CD4-positive, CD25-positive, alpha-beta regulatory T cell (primary cell): ENCODE data around the gene KCTD18. TPM values are rescaled to one million over a fixed set of nuclear protein-coding genes. Genes with fewer than 3 reads are reported as not detected.
A peak's percentile ranks its signal among the peaks of the same experiment; 100 is the strongest.

Experiments used
- ATAC-seq, 2 donors: fragments of 150-1000 bp; cut with Tn5 transposase; one replicate each; pipeline ENCODE4 v1.10.0; 2021; ENCODE audit warnings: low read depth in 2 of 2, moderate number of reproducible peaks in 2 of 2, moderate library complexity in 1 of 2
- DNase-seq, 3 donors: peaks; one replicate each; pipeline versions ENCODE4 v3.0.0 to v3.0.0-alpha.2; 2012 to 2022; ENCODE audit warnings: mixed read lengths in 1 of 3
- H3K27ac ChIP-seq: one replicate; pipeline ENCODE4 v1.7.0; 2013; ENCODE audit warnings: mild to moderate bottlenecking, low read length; ENCODE audit not compliant: insufficient read depth, poor library complexity, severe bottlenecking
- H3K27me3 ChIP-seq: one replicate; pipeline ENCODE4 v1.7.0; 2013; ENCODE audit warnings: low read length; ENCODE audit not compliant: control insufficient read depth, insufficient read depth
- H3K36me3 ChIP-seq: one replicate; pipeline ENCODE4 v1.7.0; 2013; ENCODE audit warnings: mild to moderate bottlenecking, low read length, moderate library complexity; ENCODE audit not compliant: control insufficient read depth, insufficient read depth
- H3K4me1 ChIP-seq: 2 replicates; pipeline ENCODE4 v1.7.0; 2013; ENCODE audit warnings: mild to moderate bottlenecking, low read length; ENCODE audit not compliant: insufficient read depth, control insufficient read depth, poor library complexity, severe bottlenecking
- H3K4me3 ChIP-seq: one replicate; pipeline ENCODE4 v1.7.0; 2013; ENCODE audit warnings: low read depth, mild to moderate bottlenecking, low read length, moderate library complexity
- H3K9me3 ChIP-seq, 2 experiments: 1 replicate in 1 of 2; 2 replicates in 1 of 2; pipeline ENCODE4 v1.7.0; 2013; ENCODE audit warnings: low read length in 2 of 2, mild to moderate bottlenecking in 1 of 2, moderate library complexity in 1 of 2; ENCODE audit not compliant: control insufficient read depth in 2 of 2
- H3K27ac Mint-ChIP-seq, 3 donors: one replicate each; pipeline ENCODE4 v1.8.0; 2020 to 2022; ENCODE audit warnings: mild to moderate bottlenecking in 3 of 3, mixed read lengths in 3 of 3, moderate library complexity in 2 of 3
- H3K27me3 Mint-ChIP-seq: one replicate; pipeline ENCODE4 v1.8.0; 2022; ENCODE audit warnings: mild to moderate bottlenecking, mixed read lengths
- H3K36me3 Mint-ChIP-seq: one replicate; pipeline ENCODE4 v1.8.0; 2020; ENCODE audit warnings: mixed read lengths
- H3K4me1 Mint-ChIP-seq, 4 donors: one replicate each; pipeline ENCODE4 v1.8.0; 2020 to 2022; ENCODE audit warnings: mixed read lengths in 4 of 4, mild to moderate bottlenecking in 1 of 4
- H3K4me3 Mint-ChIP-seq, 4 donors: one replicate each; pipeline ENCODE4 v1.8.0; 2020 to 2022; ENCODE audit warnings: mild to moderate bottlenecking in 4 of 4, mixed read lengths in 4 of 4, moderate library complexity in 3 of 4
- H3K9me3 Mint-ChIP-seq, 7 donors: one replicate each; pipeline ENCODE4 v1.8.0; 2020 to 2022; ENCODE audit warnings: mixed read lengths in 7 of 7, mild to moderate bottlenecking in 3 of 7, moderate library complexity in 2 of 7
- polyA plus RNA-seq, 4 donors: library from polyadenylated mRNA; unstranded; fragments of 300-500 nt; fragmentation: Illumina TruSeq; gene quantifications; one replicate each; pipeline ENCODE4 v1.2.3, GENCODE V29; 2021
- total RNA-seq: library from RNA; stranded (reverse); gene quantifications from one replicate; pipeline ENCODE4 v1.2.3, GENCODE V29; 2022

Gene KCTD18
- total RNA-seq, result 18.2 TPM
- polyA plus RNA-seq, result 10 to 100 TPM; 15.4 to 18.9 (median 17.2) TPM

DNA sequence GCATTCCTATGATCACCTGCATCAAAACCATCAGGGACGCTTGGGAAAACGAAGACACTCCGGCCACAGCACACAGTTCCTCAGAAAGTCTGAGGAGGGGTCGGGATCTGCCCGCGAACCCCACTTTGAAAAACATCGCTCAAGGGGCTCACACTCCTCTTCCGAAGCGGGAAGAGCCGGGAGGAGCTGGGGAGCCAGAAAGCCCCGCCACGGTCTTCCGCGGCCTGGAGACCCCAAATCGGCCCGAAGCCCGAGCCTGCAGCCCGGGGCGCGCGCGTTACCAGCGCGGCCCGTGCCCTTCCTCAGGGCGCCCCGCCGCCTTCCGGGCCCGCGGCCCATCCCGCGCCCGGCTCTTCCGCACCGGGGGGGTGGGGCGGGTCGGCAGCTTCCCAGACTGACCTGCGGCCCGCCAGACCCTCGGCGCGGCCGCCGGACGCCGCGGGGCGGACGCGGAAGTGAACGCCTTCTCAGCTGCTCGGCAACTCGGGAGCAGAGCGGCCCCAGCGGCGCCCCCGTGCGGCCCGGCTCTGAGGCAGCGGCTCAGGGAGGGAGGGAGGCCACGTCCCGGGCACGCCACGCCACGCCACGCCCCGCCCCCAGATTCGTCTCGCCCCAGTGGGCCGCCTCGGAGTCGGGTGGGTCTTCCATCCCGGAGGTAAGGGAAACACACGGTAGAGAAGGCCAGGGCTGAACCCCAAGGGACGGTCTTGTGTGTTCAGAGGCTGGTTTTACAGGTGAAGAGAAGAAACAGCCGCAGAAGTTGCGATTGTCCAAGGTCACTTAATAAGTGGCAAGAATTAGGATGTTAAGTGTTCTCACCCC is at the start of gene KCTD18:
KCTD18 (minus strand) TSS at position 457 of the 822 bp plus-strand sequence. CDS start 3,052 bp downstream, outside the sequence.
- H3K4me1 Mint-ChIP-seq, result peaks cover 22 to 48% (median 30%) of the 10 kb centered on the region in 4 donors
- no peaks in the 10 kb centered on the region for H3K9me3 Mint-ChIP-seq
- Histone ChIP-seq H3K4me3 (peak within 1 kb of the TSS; percentile 97), H3K9me3 (no peaks in the 10 kb centered on the region), H3K36me3 (peaks cover 6% of the 10 kb centered on the region), H3K27me3 (peaks cover 5% of the 10 kb centered on the region), H3K4me1 (peaks cover 21% of the 10 kb centered on the region), H3K27ac (peak within 1 kb of the TSS; percentile 75)
- H3K27me3 Mint-ChIP-seq, result peaks cover under 1% of the 10 kb centered on the region
- H3K27ac Mint-ChIP-seq, result peak within 1 kb of the TSS; percentile 95 to 98 (median 96)
- peaks cover 4% of the 10 kb centered on the region for H3K36me3 Mint-ChIP-seq
- peak; percentile 98 to 99 for ATAC-seq
- H3K4me3 Mint-ChIP-seq, result peak within 1 kb of the TSS; percentile 93 to 98 (median 96)
- peak; percentile 88 to 91 (median 89) for DNase-seq

DNA sequence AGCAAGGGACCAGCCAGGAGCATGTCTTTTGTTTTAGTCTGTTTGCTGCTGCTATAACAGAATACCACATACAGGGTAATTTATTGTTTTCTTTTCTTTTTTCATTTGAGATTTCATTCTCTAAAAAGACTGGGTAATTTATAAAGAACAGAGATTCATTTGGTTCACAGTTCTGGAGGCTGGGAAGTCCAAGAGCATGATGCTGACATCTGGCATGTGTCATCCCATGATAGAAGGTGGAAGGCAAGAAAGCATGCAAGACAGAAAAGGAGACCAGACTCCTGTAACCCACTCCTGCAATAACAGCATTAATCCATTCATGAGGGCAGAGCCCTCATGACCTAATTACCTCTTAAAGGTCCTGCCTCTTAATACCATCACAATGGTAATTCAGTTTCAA is 30.9 kb upstream of the KCTD18 start:
- no peaks in the 10 kb centered on the region for H3K4me1 ChIP-seq
- no peak overlapping the region for H3K4me3 ChIP-seq
- no peaks in the 10 kb centered on the region for H3K27me3 ChIP-seq
- H3K27ac ChIP-seq, result no peak overlapping the region
- no peaks in the 10 kb centered on the region for H3K27me3 Mint-ChIP-seq
- no peaks in the 10 kb centered on the region for H3K9me3 ChIP-seq
- no peak overlapping the region for H3K27ac Mint-ChIP-seq
- no peak for DNase-seq
- no peaks in the 10 kb centered on the region for H3K4me1 Mint-ChIP-seq
- H3K4me3 Mint-ChIP-seq, result no peak overlapping the region
- peaks cover 26% of the 10 kb centered on the region for H3K36me3 Mint-ChIP-seq
- H3K36me3 ChIP-seq, result peaks cover 4% of the 10 kb centered on the region
- peaks cover 0 to 2% (median 0%) of the 10 kb centered on the region in 7 donors for H3K9me3 Mint-ChIP-seq
- ATAC-seq, result no peak

DNA sequence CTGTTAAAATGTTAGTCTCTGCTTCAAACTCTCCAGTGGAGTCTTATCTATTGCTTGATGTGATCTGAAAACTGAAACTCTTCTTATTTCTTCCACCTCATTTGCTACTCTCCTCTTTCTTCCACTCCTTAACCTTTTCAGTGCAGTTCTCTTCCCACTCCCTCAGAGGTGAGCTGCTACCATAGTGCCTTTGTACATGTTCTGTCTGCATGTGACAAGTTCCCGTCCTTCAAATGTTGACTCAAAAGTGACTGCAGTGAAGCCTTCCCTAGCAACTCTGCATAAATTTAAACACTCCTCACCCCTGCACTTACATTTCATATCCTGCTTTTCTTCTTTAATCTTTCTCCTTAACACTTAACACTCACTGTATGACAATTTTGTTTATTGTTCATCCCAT is 28.3 kb upstream of the KCTD18 start:
- Histone ChIP-seq H3K27me3 (no peaks in the 10 kb centered on the region), H3K27ac (no peak overlapping the region), H3K4me3 (no peak overlapping the region), H3K4me1 (no peaks in the 10 kb centered on the region), H3K9me3 (no peaks in the 10 kb centered on the region), H3K36me3 (peaks cover 5% of the 10 kb centered on the region)
- ATAC-seq (no peak), DNase-seq (no peak)
- Mint-ChIP-seq H3K4me1 (no peaks in the 10 kb centered on the region), H3K4me3 (no peak overlapping the region), H3K27ac (no peak overlapping the region), H3K27me3 (no peaks in the 10 kb centered on the region), H3K36me3 (peaks cover 26% of the 10 kb centered on the region), H3K9me3 (peaks cover 0 to 2% (median 0%) of the 10 kb centered on the region in 7 donors)

DNA sequence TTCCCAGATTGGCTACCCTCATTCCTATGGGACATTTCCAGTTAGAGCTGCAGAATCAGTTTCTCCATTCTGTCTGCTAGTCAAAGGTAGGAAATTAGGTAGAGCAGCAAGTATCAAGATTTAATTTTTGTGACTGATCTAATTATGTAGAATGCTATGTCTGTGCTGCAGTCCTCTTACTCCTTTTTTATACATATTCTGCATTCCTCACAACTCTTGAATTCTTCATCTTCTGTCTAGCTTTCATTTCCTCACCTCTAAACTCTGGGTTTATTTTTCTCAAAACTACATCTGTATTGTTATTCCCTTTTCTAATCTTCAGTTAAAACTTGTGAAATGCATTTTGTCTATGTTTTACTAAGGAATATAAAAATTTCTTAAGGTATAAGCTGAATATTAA is 24.7 kb upstream of the KCTD18 start:
- no peaks in the 10 kb centered on the region for H3K4me1 ChIP-seq
- Mint-ChIP-seq H3K27ac (no peak overlapping the region), H3K4me3 (no peak overlapping the region), H3K36me3 (peaks cover 2% of the 10 kb centered on the region), H3K27me3 (no peaks in the 10 kb centered on the region), H3K4me1 (no peaks in the 10 kb centered on the region), H3K9me3 (no peaks in the 10 kb centered on the region)
- no peaks in the 10 kb centered on the region for H3K27me3 ChIP-seq
- H3K4me3 ChIP-seq, result no peak overlapping the region
- no peak overlapping the region for H3K27ac ChIP-seq
- no peak for DNase-seq
- no peaks in the 10 kb centered on the region for H3K9me3 ChIP-seq
- no peak for ATAC-seq
- peaks cover 2% of the 10 kb centered on the region for H3K36me3 ChIP-seq

DNA sequence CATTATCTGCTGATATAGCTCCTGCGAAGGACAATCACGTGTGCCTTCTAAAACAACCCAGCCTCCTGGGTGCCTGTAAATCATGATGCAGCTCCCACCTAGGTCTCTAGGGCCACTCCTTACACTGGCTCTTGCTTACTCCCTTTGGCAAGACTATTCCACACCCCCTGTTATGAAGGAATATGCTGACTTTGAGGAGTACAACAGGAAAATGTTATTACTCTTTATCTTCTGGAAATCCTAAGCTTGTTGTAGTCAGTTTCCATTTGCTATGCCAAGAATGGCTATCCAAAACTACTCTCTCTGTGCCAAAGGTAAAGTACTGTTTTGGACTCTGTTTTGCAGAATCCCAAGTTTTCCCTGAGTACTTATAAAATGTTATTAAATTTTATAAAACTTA is 23.9 kb upstream of the KCTD18 start:
- DNase-seq, result no peak
- H3K4me1 ChIP-seq, result no peaks in the 10 kb centered on the region
- no peak overlapping the region for H3K27ac ChIP-seq
- no peak overlapping the region for H3K4me3 Mint-ChIP-seq
- no peaks in the 10 kb centered on the region for H3K27me3 ChIP-seq
- H3K36me3 Mint-ChIP-seq, result no peaks in the 10 kb centered on the region
- H3K9me3 ChIP-seq, result no peaks in the 10 kb centered on the region
- H3K36me3 ChIP-seq, result peaks cover 2% of the 10 kb centered on the region
- no peak for ATAC-seq
- no peaks in the 10 kb centered on the region for H3K9me3 Mint-ChIP-seq
- H3K27ac Mint-ChIP-seq, result no peak overlapping the region
- no peaks in the 10 kb centered on the region for H3K27me3 Mint-ChIP-seq
- H3K4me1 Mint-ChIP-seq, result peaks cover 0 to 5% (median 0%) of the 10 kb centered on the region in 4 donors
- no peak overlapping the region for H3K4me3 ChIP-seq

DNA sequence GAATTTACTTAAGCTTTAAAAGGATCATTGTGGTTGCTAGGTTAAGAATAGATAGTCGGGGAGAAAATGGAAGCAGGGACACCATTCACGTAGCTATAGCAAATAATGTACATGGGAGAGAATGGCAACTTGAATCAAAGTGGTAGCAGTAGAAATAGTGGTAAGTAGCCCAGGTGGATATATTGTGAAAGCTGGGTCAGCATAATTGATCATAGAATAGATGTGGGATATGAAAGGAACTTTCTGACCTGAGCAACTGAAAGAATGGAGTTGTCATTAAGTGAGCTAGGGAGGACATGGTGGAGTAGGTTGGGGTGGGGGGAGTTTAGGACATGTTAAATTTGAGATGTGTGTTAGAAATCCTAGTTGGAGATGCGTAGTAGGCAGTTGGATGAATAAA is 18.4 kb upstream of the KCTD18 start:
- peaks cover 1% of the 10 kb centered on the region for H3K36me3 ChIP-seq
- H3K4me1 ChIP-seq, result peaks cover 8% of the 10 kb centered on the region
- no peaks in the 10 kb centered on the region for H3K9me3 Mint-ChIP-seq
- no peaks in the 10 kb centered on the region for H3K27me3 ChIP-seq
- H3K9me3 ChIP-seq, result no peaks in the 10 kb centered on the region
- H3K4me3 Mint-ChIP-seq, result peak overlapping the region in 1 of 4 donors; percentile 16
- no peak overlapping the region for H3K27ac ChIP-seq
- ATAC-seq (no peak), DNase-seq (no peak)
- H3K36me3 Mint-ChIP-seq, result no peaks in the 10 kb centered on the region
- no peak overlapping the region for H3K4me3 ChIP-seq
- H3K4me1 Mint-ChIP-seq, result peaks cover 5 to 18% (median 13%) of the 10 kb centered on the region in 4 donors
- peaks cover 6% of the 10 kb centered on the region for H3K27me3 Mint-ChIP-seq
- H3K27ac Mint-ChIP-seq, result no peak overlapping the region

DNA sequence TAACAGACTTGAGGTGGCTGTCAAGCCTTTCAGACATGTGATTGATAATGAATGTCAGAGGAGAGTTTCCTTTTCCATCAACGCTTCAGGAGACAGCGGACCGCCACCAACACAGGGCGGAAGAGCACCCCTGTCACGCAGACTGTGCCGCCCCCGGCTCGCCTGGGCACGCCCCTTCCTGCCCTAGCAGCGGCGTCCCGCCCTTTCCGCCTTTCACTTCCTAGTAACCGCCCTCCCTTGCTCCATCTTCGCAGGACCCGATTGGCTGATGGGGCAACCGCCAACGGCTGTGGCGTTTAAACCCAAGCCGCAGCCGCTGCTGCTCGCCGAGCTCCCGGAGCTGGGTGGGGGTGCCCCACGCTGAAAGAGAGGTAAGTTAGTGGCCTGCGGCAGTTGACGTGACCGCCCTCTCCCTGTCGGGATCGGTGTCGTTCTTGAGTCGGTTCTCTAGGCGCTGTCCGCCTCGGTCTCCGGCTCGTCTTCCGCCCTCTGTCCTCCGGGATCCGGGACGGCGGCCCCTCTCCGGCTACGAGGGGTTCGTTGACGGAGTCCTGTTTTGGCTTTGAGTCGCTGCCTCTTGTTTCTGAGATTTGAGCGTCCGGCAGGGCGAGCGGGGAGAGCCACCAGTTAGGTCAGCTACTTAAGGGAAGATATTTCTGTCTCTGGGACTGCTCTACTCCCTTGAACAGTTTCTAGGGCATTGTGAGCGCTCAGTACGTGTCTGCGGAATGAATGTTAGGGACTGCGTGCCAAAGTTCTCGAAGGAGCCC is 16.2 kb upstream of the KCTD18 start, which contains the start of gene SGO2:
SGO2 (plus strand) TSS at position 326 of the 770 bp plus-strand sequence. CDS start 6,769 bp downstream, outside the sequence.
- peaks cover 6% of the 10 kb centered on the region for H3K27me3 Mint-ChIP-seq
- peaks cover 8% of the 10 kb centered on the region for H3K4me1 ChIP-seq
- H3K36me3 ChIP-seq, result no peaks in the 10 kb centered on the region
- H3K4me3 Mint-ChIP-seq, result peak within 1 kb of the TSS; percentile 92 to 100 (median 95)
- H3K4me3 ChIP-seq, result peak within 1 kb of the TSS; percentile 98
- H3K9me3 Mint-ChIP-seq, result no peaks in the 10 kb centered on the region
- H3K27ac ChIP-seq, result peak within 1 kb of the TSS; percentile 73
- H3K27me3 ChIP-seq, result no peaks in the 10 kb centered on the region
- peak; percentile 95 to 98 (median 95) for DNase-seq
- no peaks in the 10 kb centered on the region for H3K9me3 ChIP-seq
- H3K36me3 Mint-ChIP-seq, result no peaks in the 10 kb centered on the region
- H3K4me1 Mint-ChIP-seq, result peaks cover 5 to 18% (median 13%) of the 10 kb centered on the region in 4 donors
- H3K27ac Mint-ChIP-seq, result peak within 1 kb of the TSS; percentile 78 to 95 (median 87)
- ATAC-seq, result peak; percentile 100
